Sigmoid colon (tissue), 7 donors: Measurements from ENCODE around the gene WDHD1. TPM values are rescaled to one million over a fixed set of nuclear protein-coding genes. Genes with fewer than 3 reads are reported as not detected.

Experiments
- DNase-seq: peaks from one replicate; pipeline ENCODE4 v3.0.0-alpha.2; 2019
- H3K27ac ChIP-seq, 4 donors: fragments of 200-600 bp; sonication (generic); one replicate each; pipeline ENCODE4 v1.5.1; 2016 to 2019; ENCODE audit warnings: mild to moderate bottlenecking in 1 of 4
- H3K27me3 ChIP-seq, 3 donors: fragments of 200-600 bp; sonication (generic); one replicate each; pipeline ENCODE4 v1.5.1; 2019; ENCODE audit warnings: mild to moderate bottlenecking in 1 of 3
- H3K36me3 ChIP-seq, 4 donors: fragments of 200-600 bp; sonication (generic); one replicate each; pipeline ENCODE4 v1.5.1; 2016 to 2019
- H3K4me1 ChIP-seq, 4 donors: fragments of 200-600 bp; sonication (generic); one replicate each; pipeline ENCODE4 v1.5.1; 2017 to 2019
- H3K4me3 ChIP-seq, 4 donors: fragments of 200-600 bp; sonication (generic); one replicate each; pipeline ENCODE4 v1.5.1; 2017 to 2019; ENCODE audit warnings: mild to moderate bottlenecking in 2 of 4, moderate library complexity in 1 of 4
- H3K9me3 ChIP-seq, 4 donors: fragments of 200-600 bp in 3 of 4; sonication (generic) in 3 of 4; one replicate each; pipeline versions ENCODE4 v1.5.1 to v1.6.1; 2013 to 2019
- CTCF ChIP-seq, 4 experiments: fragments of 450-650 bp in 3 of 4; fragments of 200-600 bp in 1 of 4; IDR thresholded peaks; one replicate each; pipeline ENCODE4 v1.5.1; 2016 to 2019; ENCODE audit warnings: antibody characterized with exemption in 4 of 4, mild to moderate bottlenecking in 3 of 4, moderate library complexity in 2 of 4
- EP300 ChIP-seq, 4 donors: sonication (generic); formaldehyde crosslinking; IDR thresholded peaks; one replicate each; pipeline ENCODE4 v1.6.1; 2017; ENCODE audit warnings: antibody characterized with exemption in 4 of 4
- POLR2A ChIP-seq, 2 donors: fragments of 450-650 bp; IDR thresholded peaks; one replicate each; pipeline ENCODE4 v1.6.1; 2016; ENCODE audit warnings: antibody characterized with exemption in 2 of 2, mild to moderate bottlenecking in 2 of 2, moderate library complexity in 2 of 2
- POLR2AphosphoS5 ChIP-seq, 4 donors: sonication (generic); formaldehyde crosslinking; IDR thresholded peaks; one replicate each; pipeline ENCODE4 v1.6.1; 2017; ENCODE audit warnings: antibody characterized with exemption in 4 of 4
- WGBS, 2 donors: extraction: QIAGEN DNeasy Blood & Tissue Kit; methylation state at CpG; one replicate each; pipeline ENCODE4 v1.1.7; 2013; 5-methylcytosine and 5-hydroxymethylcytosine counted together
- intact Hi-C: fragments of 100-400 bp; cut with DNase I; formaldehyde crosslinking; loops from one replicate; pipeline ENCODE4 v1.15.1; 2023
- polyA plus RNA-seq, 3 donors: library from polyadenylated mRNA; stranded (reverse); fragments of 200-250 nt; gene quantifications; one replicate each; pipeline ENCODE4 v1.2.3, GENCODE V29; 2013
- total RNA-seq, 4 donors: library from RNA; depleted of rRNA; stranded (reverse); fragments of >200 nt; gene quantifications; one replicate each; pipeline ENCODE4 v1.1.0, GENCODE V29; 2016
- donor health status: healthy with polysubstance abuse.
- donor health status: Bipolar disorder and iron deficiency.
- donor health status: healthy.

The WDHD1 gene
- total and polyA plus RNA-seq, 7 donors, result 0.60 to 4.0 (median 1.1) TPM

GRCh38 chr14:54935958-54936357 is 90.9 kb downstream of the WDHD1 start:
- H3K9me3 ChIP-seq, result no peaks in the 10 kb centered on the region
- no peak for DNase-seq
- H3K27ac ChIP-seq, result no peak overlapping the region
- no peaks in the 10 kb centered on the region for H3K36me3 ChIP-seq
- 93 to 96% methylated on average over 5 of the region's 5 CpGs for WGBS, 2 donors
- no peak overlapping the region for H3K4me3 ChIP-seq
- H3K4me1 ChIP-seq, result no peaks in the 10 kb centered on the region
- intact Hi-C loops, result no loop called here
- H3K27me3 ChIP-seq, result no peaks in the 10 kb centered on the region
- no peak for TF ChIP-seq CTCF (IDR thresholded peaks at IDR 0.05)
- no peak for TF ChIP-seq EP300 (IDR thresholded peaks at IDR 0.05)
- TF ChIP-seq POLR2AphosphoS5 (IDR thresholded peaks at IDR 0.05), result no peak
- TF ChIP-seq POLR2A (IDR thresholded peaks at IDR 0.05), result no peak

- Histone ChIP-seq H3K4me1 (no peaks in the 10 kb centered on the region), H3K4me3 (no peak overlapping the region), H3K27me3 (no peaks in the 10 kb centered on the region), H3K9me3 (no peaks in the 10 kb centered on the region), H3K27ac (no peak overlapping the region), H3K36me3 (no peaks in the 10 kb centered on the region)
- whole genome bisulfite sequencing, 2 donors, result 49 to 50% methylated on average over 2 of the region's 2 CpGs
- TF ChIP-seq EP300 (IDR thresholded peaks at IDR 0.05) (no peak), POLR2AphosphoS5 (IDR thresholded peaks at IDR 0.05) (no peak), POLR2A (IDR thresholded peaks at IDR 0.05) (no peak), CTCF (IDR thresholded peaks at IDR 0.05) (no peak)
- DNase-seq, result no peak
- intact Hi-C loops, result no loop called here
These were observed 91.8 kb downstream of the WDHD1 start for GRCh38 chr14:54935100-54935499.

GRCh38 chr14:54933006-54933405 is 93.9 kb downstream of the WDHD1 start:
- Histone ChIP-seq H3K4me1 (no peaks in the 10 kb centered on the region), H3K27ac (no peak overlapping the region), H3K4me3 (no peak overlapping the region), H3K9me3 (no peaks in the 10 kb centered on the region), H3K27me3 (no peaks in the 10 kb centered on the region), H3K36me3 (no peaks in the 10 kb centered on the region)
- TF ChIP-seq EP300 (IDR thresholded peaks at IDR 0.05), result no peak
- no peak for TF ChIP-seq CTCF (IDR thresholded peaks at IDR 0.05)
- TF ChIP-seq POLR2A (IDR thresholded peaks at IDR 0.05), result no peak
- TF ChIP-seq POLR2AphosphoS5 (IDR thresholded peaks at IDR 0.05), result no peak
- WGBS, 2 donors, result 76 to 81% methylated on average over 1 of the region's 1 CpG
- intact Hi-C loops, result no loop called here
- no peak for DNase-seq

GRCh38 chr14:54931598-54932340 is 95.1 kb downstream of the WDHD1 start:
- H3K36me3 ChIP-seq, result no peaks in the 10 kb centered on the region
- no peak overlapping the region for H3K4me3 ChIP-seq
- no peaks in the 10 kb centered on the region for H3K27me3 ChIP-seq
- H3K27ac ChIP-seq, result no peak overlapping the region
- DNase-seq, result no peak
- 96% methylated on average over 3 of the region's 3 CpGs for WGBS, 2 donors
- H3K9me3 ChIP-seq, result no peaks in the 10 kb centered on the region
- H3K4me1 ChIP-seq, result no peaks in the 10 kb centered on the region
- intact Hi-C loops, result no loop called here
- TF ChIP-seq POLR2AphosphoS5 (IDR thresholded peaks at IDR 0.05) (no peak), EP300 (IDR thresholded peaks at IDR 0.05) (no peak), POLR2A (IDR thresholded peaks at IDR 0.05) (no peak), CTCF (IDR thresholded peaks at IDR 0.05) (no peak)

GRCh38 chr14:54931101-54931500 is 95.8 kb downstream of the WDHD1 start:
- DNase-seq, result no peak
- intact Hi-C loops, result no loop called here
- Histone ChIP-seq H3K9me3 (no peaks in the 10 kb centered on the region), H3K4me3 (no peak overlapping the region), H3K27me3 (no peaks in the 10 kb centered on the region), H3K27ac (no peak overlapping the region), H3K36me3 (no peaks in the 10 kb centered on the region), H3K4me1 (no peaks in the 10 kb centered on the region)
- no peak for TF ChIP-seq POLR2A (IDR thresholded peaks at IDR 0.05)
- no peak for TF ChIP-seq CTCF (IDR thresholded peaks at IDR 0.05)
- TF ChIP-seq EP300 (IDR thresholded peaks at IDR 0.05), result no peak
- TF ChIP-seq POLR2AphosphoS5 (IDR thresholded peaks at IDR 0.05), result no peak
- 93% methylated on average over 1 of the region's 1 CpG for WGBS, 2 donors
